ENCODE data around the gene TBX20.

TBX20 gene

GRCh38 chr7:35253710-35254495 lies at the start of gene TBX20:
Gene TBX20 (minus strand): TSS chr7:35254100. CDS start chr7:35253620, 480 bp downstream.
- DNase-seq (ENCODE audit: low read depth) = no peak

- no peak for DNase-seq (ENCODE audit: low read depth)
Measured at GRCh38 chr7:35289376-35289775, 35.5 kb upstream of the TBX20 start.

GRCh38 chr7:35286986-35287385 lies 33.1 kb upstream of the TBX20 start:
- DNase-seq (ENCODE audit: low read depth) = no peak

GRCh38 chr7:35286422-35286821 lies 32.5 kb upstream of the TBX20 start:
- DNase-seq (ENCODE audit: low read depth) = no peak

- DNase-seq (ENCODE audit: low read depth) = no peak
Measured at GRCh38 chr7:35285799-35286198, 31.9 kb upstream of the TBX20 start.

- DNase-seq (ENCODE audit: low read depth) = no peak
Measured at GRCh38 chr7:35280902-35281301, 27.0 kb upstream of the TBX20 start.

- DNase-seq (ENCODE audit: low read depth) = no peak
Measured at GRCh38 chr7:35277359-35277758, 23.5 kb upstream of the TBX20 start.

- DNase-seq (ENCODE audit: low read depth) = no peak
Measured at GRCh38 chr7:35272246-35272645, 18.3 kb upstream of the TBX20 start.

GRCh38 chr7:35268953-35269352 lies 15.1 kb upstream of the TBX20 start:
- DNase-seq (ENCODE audit: low read depth) = no peak

- DNase-seq (ENCODE audit: low read depth) = no peak
Measured at GRCh38 chr7:35267411-35267810, 13.5 kb upstream of the TBX20 start.

GRCh38 chr7:35263396-35263795 lies 9.5 kb upstream of the TBX20 start:
- DNase-seq (ENCODE audit: low read depth) = no peak

- no peak for DNase-seq (ENCODE audit: low read depth)
Measured at GRCh38 chr7:35261476-35262285, 7.8 kb upstream of the TBX20 start.

GRCh38 chr7:35261041-35261440 lies 7.1 kb upstream of the TBX20 start:
- DNase-seq (ENCODE audit: low read depth) = no peak

- DNase-seq (ENCODE audit: low read depth) = no peak
Measured at GRCh38 chr7:35260246-35260645, 6.3 kb upstream of the TBX20 start.

GRCh38 chr7:35259523-35259908 lies 5.6 kb upstream of the TBX20 start:
- DNase-seq (ENCODE audit: low read depth) = no peak

- DNase-seq (ENCODE audit: low read depth) = no peak
Measured at GRCh38 chr7:35258868-35259522, 5.1 kb upstream of the TBX20 start.

GRCh38 chr7:35258125-35258867 lies 4.4 kb upstream of the TBX20 start:
- DNase-seq (ENCODE audit: low read depth) = no peak

- DNase-seq (ENCODE audit: low read depth) = no peak
Measured at GRCh38 chr7:35257251-35258124, 3.6 kb upstream of the TBX20 start.

- DNase-seq (ENCODE audit: low read depth) = no peak
Measured at GRCh38 chr7:35256256-35257175, 2.6 kb upstream of the TBX20 start.

Measured in stimulated activated CD8-positive, alpha-beta memory T cell treated with anti-CD3 and anti-CD28 coated beads, Interleukin-15, amount 100 ng/mL, for 1 hour (primary cell).